ENCODE data around the gene NCOA3.

Gene NCOA3

GRCh38 chr20:47480705-47481104 lies 21.0 kb upstream of the NCOA3 start:
- Histone ChIP-seq H3K4me1 (ENCODE audit: insufficient read depth, low read length, severe bottlenecking) (peaks cover 78% of the 10 kb centered on the region), H3K27me3 (ENCODE audit: insufficient read depth, low read length) (no peaks in the 10 kb centered on the region), H3K79me2 (ENCODE audit: insufficient read depth, low read length) (no peaks in the 10 kb centered on the region), H3K4me3 (ENCODE audit: low read depth, low read length, poor library complexity, severe bottlenecking) (no peak overlapping the region), H4K20me1 (ENCODE audit: insufficient read depth, low read length) (no peaks in the 10 kb centered on the region), H2AFZ (ENCODE audit: low read length) (no peak overlapping the region), H3K27ac (ENCODE audit: low read depth, low read length, poor library complexity, severe bottlenecking) (peak overlapping the region; percentile 100), H3K36me3 (ENCODE audit: insufficient read depth, low read length) (no peaks in the 10 kb centered on the region), H3K9me2 (ENCODE audit: low read depth, low read length) (no peaks in the 10 kb centered on the region), H3K9ac (ENCODE audit: low read length) (no peak overlapping the region), H3K9me3 (ENCODE audit: low read length) (no peaks in the 10 kb centered on the region), H3K4me2 (ENCODE audit: low read length) (no peak overlapping the region), H3F3A (ENCODE audit: insufficient read depth, low read length) (no peaks in the 10 kb centered on the region)
- TF ChIP-seq EZH2 (IDR thresholded peaks at IDR 0.05; ENCODE audit: borderline replicate concordance, low read length) (no peak), CTCF (IDR thresholded peaks at IDR 0.05; ENCODE audit: low read length) (no peak)

- Histone ChIP-seq H3F3A (ENCODE audit: insufficient read depth, low read length) (no peaks in the 10 kb centered on the region), H3K9me3 (ENCODE audit: low read length) (no peaks in the 10 kb centered on the region), H3K27me3 (ENCODE audit: insufficient read depth, low read length) (no peaks in the 10 kb centered on the region), H3K4me3 (ENCODE audit: low read depth, low read length, poor library complexity, severe bottlenecking) (no peak overlapping the region), H2AFZ (ENCODE audit: low read length) (peak overlapping the region; percentile 89; the same call in 1 of the 2 replicates), H4K20me1 (ENCODE audit: insufficient read depth, low read length) (no peaks in the 10 kb centered on the region), H3K27ac (ENCODE audit: low read depth, low read length, poor library complexity, severe bottlenecking) (peak overlapping the region; percentile 100), H3K4me1 (ENCODE audit: insufficient read depth, low read length, severe bottlenecking) (peaks cover 78% of the 10 kb centered on the region), H3K9ac (ENCODE audit: low read length) (peak overlapping the region; percentile 66), H3K4me2 (ENCODE audit: low read length) (peak overlapping the region; percentile 61), H3K36me3 (ENCODE audit: insufficient read depth, low read length) (no peaks in the 10 kb centered on the region), H3K79me2 (ENCODE audit: insufficient read depth, low read length) (no peaks in the 10 kb centered on the region), H3K9me2 (ENCODE audit: low read depth, low read length) (no peaks in the 10 kb centered on the region)
- no peak for TF ChIP-seq EZH2 (IDR thresholded peaks at IDR 0.05; ENCODE audit: borderline replicate concordance, low read length)
- no peak for TF ChIP-seq CTCF (IDR thresholded peaks at IDR 0.05; ENCODE audit: low read length)
These were observed 20.1 kb upstream of the NCOA3 start for GRCh38 chr20:47481330-47482216.

- Histone ChIP-seq H2AFZ (ENCODE audit: low read length) (no peak overlapping the region), H3K36me3 (ENCODE audit: insufficient read depth, low read length) (no peaks in the 10 kb centered on the region), H3F3A (ENCODE audit: insufficient read depth, low read length) (peaks cover 7% of the 10 kb centered on the region; the same call in 1 of the 2 replicates), H3K4me3 (ENCODE audit: low read depth, low read length, poor library complexity, severe bottlenecking) (no peak overlapping the region), H4K20me1 (ENCODE audit: insufficient read depth, low read length) (no peaks in the 10 kb centered on the region), H3K27ac (ENCODE audit: low read depth, low read length, poor library complexity, severe bottlenecking) (peak overlapping the region; percentile 100), H3K4me2 (ENCODE audit: low read length) (peak overlapping the region; percentile 46; the same call in 1 of the 2 replicates), H3K9me2 (ENCODE audit: low read depth, low read length) (no peaks in the 10 kb centered on the region), H3K4me1 (ENCODE audit: insufficient read depth, low read length, severe bottlenecking) (peaks cover 86% of the 10 kb centered on the region), H3K79me2 (ENCODE audit: insufficient read depth, low read length) (no peaks in the 10 kb centered on the region), H3K9ac (ENCODE audit: low read length) (no peak overlapping the region; the same call in 1 of the 2 replicates), H3K9me3 (ENCODE audit: low read length) (no peaks in the 10 kb centered on the region), H3K27me3 (ENCODE audit: insufficient read depth, low read length) (no peaks in the 10 kb centered on the region)
- TF ChIP-seq CTCF (IDR thresholded peaks at IDR 0.05; ENCODE audit: low read length): no peak
- no peak for TF ChIP-seq EZH2 (IDR thresholded peaks at IDR 0.05; ENCODE audit: borderline replicate concordance, low read length)
These were observed 19.0 kb upstream of the NCOA3 start for GRCh38 chr20:47482705-47483104.

All from OCI-LY1 (cell line).